PC-3 (cell line): ENCODE data around the gene SYNE1. TPM values are rescaled to one million over a fixed set of nuclear protein-coding genes. Genes with fewer than 3 reads are reported as not detected.

Experiments
- ATAC-seq: fragments of 200-7000 bp; cut with Tn5 transposase; 2 replicates; pipeline ENCODE4 v1.9.1; 2020; ENCODE audit warnings: mild to moderate bottlenecking, moderate library complexity
- BruUV-seq: library from RNA; stranded (reverse); fragments of 400-500 nt; replicated peaks from 2 replicates; lab custom pipeline; 2021; lab: Mats Ljungman, UMichigan
- CTCF ChIA-PET: fragments of 300-600 bp; sonication (Branson Sonifier 250); formaldehyde crosslinking; loops from one replicate; lab custom pipeline; 2022; ENCODE audit warnings: antibody characterized with exemption; lab: Charles Lee
- POLR2A ChIA-PET: fragments of 300-600 bp; sonication (Branson Sonifier 250); formaldehyde crosslinking; loops from one replicate; lab custom pipeline; 2022; ENCODE audit warnings: antibody characterized with exemption; ENCODE audit not compliant: unreplicated experiment; lab: Charles Lee
- DNase-seq: peaks from one replicate; pipeline ENCODE4 v3.0.0-alpha.2; 2015
- H2AFZ ChIP-seq: fragments of 300-600 bp; sonication (generic); 2 replicates; pipeline ENCODE4 v1.6.0; 2016; ENCODE audit warnings: antibody characterized with exemption, low read length
- H3F3A ChIP-seq: fragments of 300-600 bp; sonication (generic); one replicate; pipeline ENCODE4 v1.6.0; 2017; ENCODE audit warnings: antibody characterized with exemption, low read length, control low read depth, mild to moderate bottlenecking; ENCODE audit not compliant: unreplicated experiment
- H3K27ac ChIP-seq: fragments of 300-600 bp; sonication (generic); 2 replicates; pipeline ENCODE4 v1.5.1; 2016; ENCODE audit warnings: mild to moderate bottlenecking, low read length
- H3K27me3 ChIP-seq: fragments of 300-600 bp; sonication (generic); 2 replicates; pipeline ENCODE4 v1.6.1; 2016; ENCODE audit warnings: low read length, mixed read lengths
- H3K36me3 ChIP-seq: fragments of 300-600 bp; sonication (generic); 2 replicates; pipeline ENCODE4 v1.6.1; 2016; ENCODE audit warnings: low read depth, mixed run types, low read length, mixed read lengths
- H3K4me1 ChIP-seq: fragments of 300-600 bp; sonication (generic); 2 replicates; pipeline ENCODE4 v1.5.1; 2016; ENCODE audit warnings: low read length; ENCODE audit not compliant: insufficient read depth
- H3K4me2 ChIP-seq: fragments of 300-600 bp; sonication (generic); 2 replicates; pipeline ENCODE4 v1.6.0; 2016; ENCODE audit warnings: low read length
- H3K4me3 ChIP-seq: fragments of 300-600 bp; sonication (generic); 2 replicates; pipeline ENCODE4 v1.5.1; 2016; ENCODE audit warnings: mild to moderate bottlenecking, low read length, mixed read lengths
- H3K79me2 ChIP-seq: fragments of 300-600 bp; sonication (generic); 2 replicates; pipeline ENCODE4 v1.6.1; 2017; ENCODE audit warnings: low read length, mixed read lengths
- H3K9ac ChIP-seq: fragments of 300-600 bp; sonication (generic); 2 replicates; pipeline ENCODE4 v1.6.0; 2016; ENCODE audit warnings: mild to moderate bottlenecking, low read length
- H3K9me2 ChIP-seq: fragments of 300-600 bp; sonication (generic); replicated peaks from 2 replicates; pipeline ENCODE4 v1.6.1; 2016; ENCODE audit warnings: mixed run types, low read length, mixed read lengths
- H3K9me3 ChIP-seq: fragments of 300-600 bp; sonication (generic); 2 replicates; pipeline ENCODE4 v1.6.1; 2016; ENCODE audit warnings: low read length, mixed read lengths
- H4K20me1 ChIP-seq: fragments of 300-600 bp; sonication (generic); 2 replicates; pipeline ENCODE4 v1.6.1; 2016; ENCODE audit warnings: low read length, mixed read lengths
- CTCF ChIP-seq: fragments of 300-600 bp; sonication (generic); conservative IDR thresholded peaks from 2 replicates; pipeline ENCODE4 v1.5.1; 2017; ENCODE audit warnings: antibody characterized with exemption, low read depth, mild to moderate bottlenecking, low read length
- EZH2 ChIP-seq: fragments of 300-600 bp; sonication (generic); IDR thresholded peaks from one replicate; pipeline ENCODE4 v1.6.1; 2017; ENCODE audit warnings: antibody characterized with exemption, mild to moderate bottlenecking, low read length; ENCODE audit not compliant: unreplicated experiment
- EZH2phosphoT487 ChIP-seq: fragments of 300-600 bp; sonication (generic); IDR thresholded peaks from 2 replicates; pipeline ENCODE4 v1.6.1; 2018; ENCODE audit warnings: mild to moderate bottlenecking, antibody characterized with exemption, low read length, borderline replicate concordance
- intact Hi-C: fragments of 100-400 bp; cut with micrococcal nuclease; formaldehyde crosslinking; loops from 2 replicates; pipeline ENCODE4 v1.9.0; 2023
- total RNA-seq: library from RNA; depleted of rRNA; stranded (reverse); fragments of >200 nt; gene quantifications from 2 replicates; pipeline ENCODE4 v1.2.3, GENCODE V29; 2014

The SYNE1 gene
- total RNA-seq, 1 experiment from 2014 or later, result 16.7 TPM

GRCh38 chr6:152379423-152379822 is 257.7 kb downstream of the SYNE1 start:
- Histone ChIP-seq H3K27ac (no peak overlapping the region), H3K9ac (no peak overlapping the region), H3K4me3 (peak overlapping the region; percentile 72), H2AFZ (no peak overlapping the region), H3K27me3 (no peaks in the 10 kb centered on the region), H3K4me2 (peak overlapping the region; percentile 90), H3K4me1 (peaks cover 31% of the 10 kb centered on the region), H3K36me3 (no peaks in the 10 kb centered on the region), H3F3A (no peaks in the 10 kb centered on the region), H4K20me1 (no peaks in the 10 kb centered on the region), H3K79me2 (peaks cover 17% of the 10 kb centered on the region), H3K9me3 (no peaks in the 10 kb centered on the region), H3K9me2 (no peaks in the 10 kb centered on the region)
- ChIA-PET POLR2A (no interaction called here), CTCF (no interaction called here)
- TF ChIP-seq EZH2 (no peak), CTCF (no peak)
- intact Hi-C loops, result no loop called here
- no TSS peak for BruUV-seq
- DNase-seq (no peak), ATAC-seq (no peak)

DNA sequence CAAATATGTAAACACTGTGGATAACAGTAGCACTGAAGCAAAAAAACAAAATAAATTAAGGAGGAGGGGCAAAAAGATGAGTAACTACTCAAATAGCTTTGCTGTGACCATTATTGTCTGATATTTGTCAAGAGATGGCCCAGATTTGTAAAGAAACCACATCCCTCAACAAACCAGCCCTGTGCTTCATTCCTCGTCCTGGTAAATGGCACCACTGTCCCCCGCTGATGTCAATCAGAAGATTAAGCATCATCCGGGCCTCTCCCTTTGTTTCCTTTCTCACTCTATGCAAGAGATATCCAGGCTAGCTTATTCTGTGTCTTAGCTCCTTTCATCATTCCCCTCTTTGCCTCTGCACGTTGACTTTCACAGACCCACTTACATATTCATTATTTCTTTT is 259.0 kb downstream of the SYNE1 start:
- peak overlapping the region; percentile 18; the same call in 1 of the 2 replicates for H3K4me3 ChIP-seq
- BruUV-seq, result no TSS peak

GRCh38 chr6:152375197-152375596 is 262.0 kb downstream of the SYNE1 start:
- H3K4me2 ChIP-seq, result no peak overlapping the region
- no peaks in the 10 kb centered on the region for H3K9me2 ChIP-seq
- no TSS peak for BruUV-seq
- no peaks in the 10 kb centered on the region for H3K27me3 ChIP-seq
- intact Hi-C loops, result no loop called here
- H3K4me3 ChIP-seq, result no peak overlapping the region
- POLR2A ChIA-PET, result no interaction called here
- no peak for DNase-seq
- no peaks in the 10 kb centered on the region for H3K9me3 ChIP-seq
- peaks cover 21% of the 10 kb centered on the region for H3K4me1 ChIP-seq
- H4K20me1 ChIP-seq, result no peaks in the 10 kb centered on the region
- ATAC-seq, result no peak
- CTCF ChIA-PET, result no interaction called here
- no peaks in the 10 kb centered on the region for H3K36me3 ChIP-seq
- H2AFZ ChIP-seq, result no peak overlapping the region
- no peak overlapping the region for H3K27ac ChIP-seq
- peaks cover 14% of the 10 kb centered on the region for H3K79me2 ChIP-seq
- H3F3A ChIP-seq, result no peaks in the 10 kb centered on the region
- H3K9ac ChIP-seq, result no peak overlapping the region
- TF ChIP-seq EZH2 (no peak), CTCF (no peak), EZH2phosphoT487 (no peak)

More for the DNA sequence above, 259.0 kb downstream of the SYNE1 start:
- H3K27me3 ChIP-seq, result no peaks in the 10 kb centered on the region
- H3K9me3 ChIP-seq, result no peaks in the 10 kb centered on the region
- H3K36me3 ChIP-seq, result no peaks in the 10 kb centered on the region
- ATAC-seq (peak; percentile 49), DNase-seq (peak; percentile 85)
- ChIA-PET CTCF (no interaction called here), POLR2A (interaction anchor here (0.6 kb wide), 1 partner anchor 74 kb away, joined by 5 read pairs; no protein-coding TSS in a partner anchor)
- H3K79me2 ChIP-seq, result peaks cover 17% of the 10 kb centered on the region
- no peak overlapping the region for H2AFZ ChIP-seq
- no peaks in the 10 kb centered on the region for H3F3A ChIP-seq
- peak overlapping the region; percentile 55 for H3K4me2 ChIP-seq
- H3K4me1 ChIP-seq, result peaks cover 31% of the 10 kb centered on the region
- H3K9me2 ChIP-seq, result no peaks in the 10 kb centered on the region
- intact Hi-C loops, result no loop called here
- H3K9ac ChIP-seq, result no peak overlapping the region
- peak overlapping the region; percentile 56 for H3K27ac ChIP-seq
- TF ChIP-seq EZH2phosphoT487, result no peak
- TF ChIP-seq EZH2, result no peak
- no peak for TF ChIP-seq CTCF
- H4K20me1 ChIP-seq, result no peaks in the 10 kb centered on the region
